LHCN-M2 (cell line): ENCODE measurements around the gene IL15. TPM values are rescaled to one million over a fixed set of nuclear protein-coding genes. Genes with fewer than 3 reads are reported as not detected.
A peak's percentile ranks its signal among the peaks of the same experiment; 100 is the strongest.
"Not testable (repeated sequence)": the region's sequence is repeated elsewhere in the genome, so short reads cannot be mapped to it uniquely, and the experiment has no call there.

ENCODE experiments used
- DNase-seq: peaks from one replicate; pipeline ENCODE4 v3.0.0-alpha.2; 2012; ENCODE audit warnings: low read depth
- total RNA-seq: library from RNA; depleted of rRNA; stranded (reverse); fragments of >200 nt; gene quantifications from 2 replicates; pipeline ENCODE4 v1.2.3, GENCODE V29; 2014

IL15 gene
- total RNA-seq, 1 experiment from 2014 or later, result 8.0 TPM

DNA sequence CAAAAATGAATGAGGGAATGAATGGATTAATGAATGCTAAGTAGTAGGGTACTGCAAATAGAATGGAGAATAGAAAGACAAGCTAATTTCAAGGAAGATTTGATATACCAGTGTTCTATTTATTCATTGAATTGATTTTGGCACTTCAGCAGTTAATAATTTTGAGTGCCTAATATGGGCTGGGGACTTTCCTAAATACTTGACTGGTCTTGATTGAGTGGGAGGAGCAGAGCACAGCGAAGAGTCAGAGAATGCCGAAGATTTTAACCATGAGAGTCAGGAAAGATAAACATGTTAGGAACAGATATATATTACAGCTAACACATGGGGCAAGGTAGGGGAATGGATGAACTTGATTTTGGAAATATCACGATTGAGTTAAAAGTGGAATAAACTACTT lies 10.6 kb downstream of the IL15 start:
- DNase-seq, result no peak

DNA sequence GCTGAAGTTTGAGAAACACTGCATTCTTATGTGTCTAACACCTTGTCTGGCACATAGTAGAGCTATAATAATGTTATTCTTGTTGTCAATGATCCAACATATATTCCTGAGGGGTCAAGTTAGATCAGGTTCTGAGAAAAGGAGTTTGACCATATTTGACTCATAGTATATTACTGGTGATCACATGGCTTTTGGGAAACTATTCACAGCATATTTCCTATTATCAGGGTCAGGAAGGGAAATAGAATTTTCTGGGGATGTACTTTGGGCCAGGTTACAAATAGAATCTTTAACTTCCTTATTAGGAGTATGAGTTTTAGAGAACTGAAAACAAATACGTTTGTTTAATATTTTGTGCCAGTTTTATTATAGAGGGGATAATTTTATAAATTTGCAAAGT lies 11.6 kb downstream of the IL15 start:
- DNase-seq, result no peak

GRCh38 chr4:141652161-141652778 lies 15.9 kb downstream of the IL15 start:
- peak; percentile 55 for DNase-seq

- peak; percentile 44 for DNase-seq
These were observed 17.7 kb downstream of the IL15 start for GRCh38 chr4:141654098-141654497.

GRCh38 chr4:141656031-141656430 lies 19.6 kb downstream of the IL15 start:
- DNase-seq, result no peak

DNA sequence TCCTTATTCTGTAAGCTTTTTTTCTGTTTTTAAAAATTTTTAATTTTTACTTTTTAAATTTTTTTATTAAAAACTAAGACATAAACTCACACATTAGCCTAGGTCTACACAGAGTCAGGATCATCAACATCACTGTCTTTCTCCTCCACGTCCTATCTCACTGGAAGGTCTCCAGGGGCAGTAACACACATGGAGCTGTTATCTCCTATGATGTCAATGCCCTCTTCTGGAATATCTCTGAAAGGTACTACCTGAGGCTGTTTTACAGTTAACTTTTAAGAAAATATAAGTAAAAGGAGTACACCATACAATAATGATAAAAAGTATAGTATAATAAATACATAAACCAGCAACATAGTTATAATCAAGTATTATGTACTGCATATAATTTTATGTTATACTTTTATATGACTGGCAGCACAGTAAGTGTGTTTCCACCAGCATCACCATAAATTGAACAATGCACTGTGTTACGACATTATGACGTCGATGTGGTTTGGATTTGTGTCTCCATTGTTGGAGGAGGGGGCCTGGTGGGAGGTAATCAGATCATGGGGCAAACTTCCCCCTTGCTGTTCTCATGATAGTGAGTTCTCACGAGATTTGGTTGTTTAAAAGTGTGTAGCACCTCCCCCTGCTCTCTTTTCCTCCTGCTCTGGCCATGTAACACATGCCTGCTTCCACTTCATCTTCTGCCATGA lies 21.3 kb downstream of the IL15 start:
- DNase-seq, result no peak

DNA sequence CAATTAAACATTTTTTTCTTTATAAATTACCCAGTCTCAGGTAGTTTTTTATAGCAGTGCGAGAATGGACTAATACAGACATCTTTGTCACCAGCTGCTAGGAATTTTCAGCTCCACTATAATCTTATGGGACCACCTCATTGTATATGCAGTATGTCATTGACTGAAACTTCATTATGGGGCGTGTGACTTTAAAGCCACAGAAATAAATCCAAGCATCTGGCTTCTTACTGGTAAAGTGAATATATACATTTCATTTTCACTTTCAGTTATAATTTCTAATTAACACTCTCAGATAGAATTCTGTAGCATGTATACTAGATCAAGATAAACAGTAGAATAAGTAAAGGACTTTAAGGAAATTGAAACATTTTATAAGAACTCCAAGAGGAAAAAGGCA lies 21.9 kb downstream of the IL15 start:
- no peak for DNase-seq

GRCh38 chr4:141659539-141659938 lies 23.2 kb downstream of the IL15 start:
- DNase-seq, result no peak

GRCh38 chr4:141660880-141661279 lies 24.5 kb downstream of the IL15 start:
- DNase-seq, result no peak

DNA sequence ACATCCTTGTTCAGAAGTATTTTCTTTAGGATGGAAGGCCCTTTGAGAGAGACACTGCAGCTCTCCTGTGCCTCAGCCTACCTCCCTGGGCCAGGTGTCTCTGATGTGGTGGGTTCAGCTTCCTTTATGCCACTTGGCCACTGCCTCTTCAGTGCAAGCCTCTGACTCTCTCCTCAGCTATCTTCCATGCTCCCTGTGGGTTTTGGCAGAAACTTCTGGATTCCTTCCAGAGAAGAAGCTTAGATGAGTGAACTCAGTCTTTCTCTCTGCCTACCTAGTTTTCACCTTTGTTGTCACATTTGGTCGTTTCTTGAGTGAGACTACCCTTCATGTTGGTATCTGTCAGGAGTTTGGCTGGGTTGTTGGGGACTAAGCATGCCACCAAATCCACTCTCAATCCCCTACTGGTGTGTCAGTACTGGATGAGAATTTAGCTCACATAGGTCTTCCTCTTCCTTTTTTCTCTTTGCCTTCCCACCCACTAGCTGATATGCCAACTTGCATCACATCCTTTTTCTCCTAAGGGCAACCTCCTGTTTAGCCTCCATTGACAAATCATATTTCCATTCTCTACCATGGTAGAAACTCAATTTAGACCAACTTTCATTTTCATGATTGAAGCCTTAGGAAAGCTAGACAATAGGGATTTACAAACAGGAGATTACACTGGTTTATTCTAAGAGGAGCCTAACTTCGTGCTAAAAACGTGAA lies 32.0 kb downstream of the IL15 start:
- DNase-seq, result no peak

DNA sequence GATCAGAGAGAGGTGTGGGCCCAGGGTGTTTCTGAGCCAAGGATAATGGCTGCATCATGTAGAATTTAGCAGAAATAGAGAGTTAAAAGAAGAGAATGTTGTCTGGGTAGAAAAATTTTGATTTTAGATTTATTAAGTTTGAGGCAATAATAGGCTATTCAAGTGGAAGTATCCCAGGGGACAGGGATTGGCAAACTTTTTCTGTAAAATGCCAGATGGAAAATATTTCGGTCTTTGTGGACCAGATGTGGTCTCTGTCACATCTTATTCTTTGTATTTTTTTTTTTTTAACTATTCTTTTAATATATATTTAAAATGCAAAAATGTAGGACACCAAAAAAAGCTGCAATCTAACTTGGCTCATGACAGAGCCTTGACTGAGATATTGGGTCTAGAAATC lies 33.1 kb downstream of the IL15 start:
- no peak for DNase-seq

- DNase-seq, result no peak
These were observed 39.0 kb downstream of the IL15 start for GRCh38 chr4:141675384-141675783.

DNA sequence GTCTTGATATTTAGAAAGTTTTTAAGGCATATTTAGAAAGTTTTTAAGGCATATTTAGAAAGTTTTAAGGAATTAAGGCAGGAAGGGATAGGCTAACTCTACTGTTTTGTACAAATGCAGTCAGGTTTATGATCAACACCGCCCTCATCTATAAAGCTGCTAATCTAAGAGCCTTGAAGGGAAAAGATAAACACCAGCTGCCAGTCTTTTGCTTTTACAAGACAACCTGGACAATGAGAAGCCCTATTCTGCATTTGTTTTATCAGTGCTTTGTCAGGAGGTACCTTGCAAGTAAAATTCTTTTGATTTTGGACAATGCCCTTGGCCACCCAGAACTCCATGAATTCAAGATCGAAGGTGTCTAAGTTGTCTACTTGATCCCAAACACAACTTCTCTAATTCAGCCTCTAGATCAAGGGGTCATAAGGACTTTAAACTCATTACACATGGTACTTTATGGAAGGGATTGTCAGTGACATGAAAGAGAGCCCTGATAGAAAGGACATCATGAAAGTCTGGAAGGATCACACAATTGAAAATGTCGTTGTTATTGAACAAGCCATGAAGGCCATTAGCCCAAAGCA lies 39.8 kb downstream of the IL15 start:
- no peak for DNase-seq

GRCh38 chr4:141680060-141680459 lies 43.7 kb downstream of the IL15 start:
- DNase-seq, result no peak

DNA sequence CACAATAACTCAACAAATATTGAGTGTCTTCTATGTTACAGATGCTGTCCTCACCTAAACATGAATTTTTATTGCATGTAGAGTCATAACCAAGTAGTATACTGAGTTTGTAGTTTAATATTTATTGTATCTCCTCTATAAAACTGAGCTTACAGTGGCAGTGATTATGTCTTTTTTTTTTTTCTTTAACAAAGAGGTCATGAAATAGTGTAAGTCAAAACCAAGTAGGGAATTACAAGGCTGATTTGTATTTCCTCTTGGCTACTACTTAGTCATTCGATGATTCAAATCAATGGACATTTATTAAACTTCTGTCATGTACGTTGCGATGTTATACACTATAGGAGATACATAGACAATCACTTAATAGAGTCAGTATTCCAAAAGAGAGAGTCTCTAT lies 48.4 kb downstream of the IL15 start:
- peak; percentile 34 for DNase-seq

DNA sequence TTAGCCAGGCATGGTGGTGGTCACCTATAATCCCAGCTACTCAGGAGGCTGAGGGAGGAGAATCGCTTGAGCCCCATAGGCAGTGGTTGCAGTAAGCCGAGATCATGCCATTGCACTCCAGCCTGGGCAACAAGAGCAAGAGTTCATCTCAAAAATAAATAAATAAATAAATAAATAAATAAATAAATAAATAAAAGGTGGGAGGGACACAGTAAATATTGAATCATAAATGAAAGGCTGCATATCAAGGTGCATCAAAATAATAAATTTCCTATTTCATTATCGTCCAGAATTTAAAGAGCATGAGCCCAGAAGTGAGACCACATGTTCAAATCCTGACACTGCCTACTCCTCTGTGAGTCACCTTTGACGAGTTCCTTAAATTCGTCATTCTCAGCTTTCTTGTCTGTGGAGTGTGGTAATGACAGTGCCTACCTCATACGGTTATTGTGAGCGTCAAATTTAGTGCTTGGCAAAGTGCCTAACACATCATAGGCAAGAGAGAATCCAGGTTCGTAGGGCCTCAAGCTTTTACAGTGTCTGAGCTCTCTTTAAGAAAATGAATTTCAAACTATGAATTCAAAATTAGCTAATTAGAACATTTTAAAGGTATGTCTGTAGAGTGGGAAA lies 49.9 kb downstream of the IL15 start:
- peak; percentile 73 for DNase-seq

DNA sequence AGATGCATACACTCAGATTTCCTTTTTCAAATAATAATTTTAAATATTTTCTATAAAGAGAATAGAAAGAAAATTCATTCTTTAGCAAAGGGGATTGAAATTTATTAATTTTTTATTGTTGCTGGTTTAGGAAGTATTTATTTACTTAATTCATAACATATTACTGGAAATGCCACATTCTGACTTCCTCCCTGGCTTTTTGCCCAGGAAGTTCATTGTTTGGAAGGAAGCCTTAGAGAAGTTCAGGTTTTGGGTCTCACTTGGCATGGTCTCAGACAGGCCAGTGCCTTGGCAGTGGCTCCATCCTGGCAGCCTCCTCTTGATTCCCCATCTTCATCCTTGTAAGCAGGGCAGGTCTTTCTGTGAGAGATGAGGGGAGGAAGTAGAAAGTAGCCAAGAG lies 50.5 kb downstream of the IL15 start:
- DNase-seq, result peak; percentile 49

GRCh38 chr4:141689726-141690296 lies 53.4 kb downstream of the IL15 start:
- DNase-seq, result not testable (repeated sequence)

- DNase-seq, result not testable (repeated sequence)
These were observed 54.9 kb downstream of the IL15 start for GRCh38 chr4:141691247-141691646.

DNA sequence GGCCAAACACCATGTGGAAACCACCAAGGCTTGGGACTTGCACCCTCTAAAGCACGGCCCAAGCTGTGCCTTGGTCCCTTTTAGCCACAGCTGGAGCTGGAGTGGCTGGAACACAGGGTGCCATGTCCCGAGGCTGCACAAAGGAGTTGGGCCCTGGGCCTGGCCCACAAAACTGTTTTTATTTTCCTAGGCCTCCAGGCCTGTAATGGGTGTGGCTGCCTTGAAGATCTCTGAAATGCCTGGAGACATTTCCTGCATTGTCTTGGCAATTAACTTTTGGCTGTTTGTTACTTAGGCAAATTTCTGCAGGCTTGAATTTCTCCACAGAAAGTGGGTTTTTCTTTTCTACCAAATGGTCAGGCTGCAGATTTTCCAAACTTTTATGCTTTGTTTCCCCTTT lies 55.7 kb downstream of the IL15 start:
- no peak for DNase-seq

- DNase-seq, result no peak
These were observed 60.7 kb downstream of the IL15 start for GRCh38 chr4:141697116-141697515.
